HepG2 (cell line): ENCODE measurements around the gene NDUFA13. TPM values are rescaled to one million over a fixed set of nuclear protein-coding genes. Genes with fewer than 3 reads are reported as not detected.
A peak's percentile ranks its signal among the peaks of the same experiment; 100 is the strongest.

Source experiments
- AGO2 ChIP-seq: fragments of 200-400 bp; formaldehyde crosslinking; optimal IDR thresholded peaks from 2 replicates; pipeline ENCODE3; 2017; ENCODE audit warnings: mild to moderate bottlenecking, low read depth, low read length, moderate library complexity
- MAZ ChIP-seq, 2 experiments: sonication (generic) in 1 of 2; formaldehyde crosslinking in 1 of 2; IDR thresholded peaks; 2 replicates each; pipeline versions ENCODE4 v1.5.0 to v1.6.1; 2012 to 2020; ENCODE audit warnings: low read depth in 2 of 2, mild to moderate bottlenecking in 2 of 2, borderline replicate concordance in 1 of 2, improper control_type of control experiment in 1 of 2, low read length in 1 of 2, missing genetic modification reagents in 1 of 2, moderate library complexity in 1 of 2
- NFYB ChIP-seq: sonication (generic); formaldehyde crosslinking; IDR thresholded peaks from 2 replicates; pipeline ENCODE4 v1.4.0; 2020; ENCODE audit warnings: missing genetic modification reagents
- SALL2 ChIP-seq: sonication (generic); formaldehyde crosslinking; IDR thresholded peaks from 2 replicates; pipeline ENCODE4 v1.8.1; 2023; ENCODE audit warnings: mild to moderate bottlenecking, missing genetic modification reagents, inconsistent platforms
- SNAI1 ChIP-seq: sonication (generic); formaldehyde crosslinking; IDR thresholded peaks from 2 replicates; pipeline ENCODE4 v1.5.0; 2020; ENCODE audit warnings: mild to moderate bottlenecking, missing genetic modification reagents, borderline replicate concordance
- ZMYM4 ChIP-seq: sonication (generic); formaldehyde crosslinking; IDR thresholded peaks from 2 replicates; pipeline ENCODE4 v1.8.1; 2023; ENCODE audit warnings: mild to moderate bottlenecking, missing genetic modification reagents
- ZNF251 ChIP-seq: sonication (generic); formaldehyde crosslinking; IDR thresholded peaks from 2 replicates; pipeline ENCODE4 v1.9.0; 2021; ENCODE audit warnings: mild to moderate bottlenecking, missing genetic modification reagents
- ZNF256 ChIP-seq: sonication (generic); formaldehyde crosslinking; conservative IDR thresholded peaks from 2 replicates; pipeline ENCODE4 v1.4.0; 2020; ENCODE audit warnings: missing genetic modification reagents
- ZNF556 ChIP-seq: sonication (generic); formaldehyde crosslinking; IDR thresholded peaks from 2 replicates; pipeline ENCODE4 v1.4.0; 2020; ENCODE audit warnings: mild to moderate bottlenecking, missing genetic modification reagents, borderline replicate concordance
- ZNF563 ChIP-seq: sonication (generic); formaldehyde crosslinking; IDR thresholded peaks from 2 replicates; pipeline ENCODE4 v1.8.0; 2022; ENCODE audit warnings: mild to moderate bottlenecking, moderate library complexity, missing genetic modification reagents
- polyA plus RNA-seq, 8 experiments: library from polyadenylated mRNA; depleted of rRNA in 3 of 8; stranded (reverse) in 7 of 8; unstranded in 1 of 8; fragments of >200 nt; fragmentation: Illumina TruSeq in 4 of 8; extraction: Trizol in 4 of 8; gene quantifications; 2 replicates each; pipeline versions ENCODE4 v1.2.1 to v1.2.3, GENCODE V29; 2011 to 2016; ENCODE audit warnings: low read depth in 4 of 8, missing spikeins in 1 of 8, mixed read lengths in 1 of 8; ENCODE audit not compliant: insufficient read depth in 1 of 8
- total RNA-seq, 5 experiments: library from RNA; depleted of rRNA; stranded (reverse); fragments of >200 nt; fragmentation: Illumina TruSeq; extraction: Trizol; gene quantifications; 2 replicates each; pipeline ENCODE4 v1.2.3, GENCODE V29; 2016; ENCODE audit warnings: low read depth in 1 of 5
- TF ChIP-seq, protein P1 (sequence below): sonication (generic); formaldehyde crosslinking; IDR thresholded peaks from 2 replicates; pipeline ENCODE4 v1.5.1; 2020; ENCODE audit warnings: mild to moderate bottlenecking, missing genetic modification reagents, borderline replicate concordance
- TF ChIP-seq, protein P2 (sequence below): sonication (generic); formaldehyde crosslinking; IDR thresholded peaks from 2 replicates; pipeline ENCODE4 v1.5.0; 2020; ENCODE audit warnings: mild to moderate bottlenecking, missing genetic modification reagents
- TF ChIP-seq, protein P3 (sequence below): sonication (generic); formaldehyde crosslinking; IDR thresholded peaks from 2 replicates; pipeline ENCODE4 v1.8.1; 2023; ENCODE audit warnings: mild to moderate bottlenecking, moderate library complexity, missing genetic modification reagents
- TF ChIP-seq, protein P4 (sequence below): sonication (generic); formaldehyde crosslinking; IDR thresholded peaks from 2 replicates; pipeline ENCODE4 v1.4.0; 2020; ENCODE audit warnings: missing genetic modification reagents

Gene NDUFA13
- total and polyA plus RNA-seq, 2 of the 13 experiments (the other 11 are each of a cell fraction or from before 2014, with no cell fraction given): 337 to 366 TPM

DNA sequence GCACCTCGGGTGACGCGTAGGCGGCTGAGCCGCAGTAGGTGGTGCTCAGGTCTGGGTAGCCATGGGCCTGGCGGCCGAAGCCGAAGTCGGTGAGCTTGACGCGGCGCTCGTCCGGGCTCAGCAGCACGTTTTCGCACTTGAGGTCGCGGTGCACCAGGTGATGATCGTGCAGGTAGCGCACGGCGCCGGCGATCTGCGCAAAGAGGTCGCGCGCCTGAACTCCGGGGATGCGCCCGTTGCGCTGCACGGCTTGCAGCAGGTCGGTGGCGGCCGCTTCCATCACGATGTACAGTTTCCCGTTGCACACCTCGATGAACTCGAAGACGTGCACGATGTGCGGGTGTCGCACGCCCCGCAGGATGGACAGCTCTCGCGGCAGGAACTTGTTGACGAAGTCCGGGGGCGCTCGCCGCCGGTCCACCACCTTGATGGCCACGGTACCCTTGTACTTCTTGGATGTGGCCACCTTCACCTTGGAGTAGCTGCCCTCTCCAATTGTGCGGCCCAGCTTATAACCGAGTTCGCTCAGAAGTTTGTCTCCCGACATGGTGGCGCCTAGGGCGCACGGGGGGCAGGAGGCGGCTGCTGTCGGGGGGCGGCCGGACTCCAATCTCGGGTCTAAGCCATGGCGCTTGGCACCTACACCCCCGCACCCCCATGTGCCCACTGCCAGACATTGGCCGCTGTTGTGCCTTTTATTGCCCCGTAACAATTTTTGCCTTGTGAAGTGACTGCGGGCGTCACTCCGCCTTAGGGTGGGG is 964 bp upstream of the NDUFA13 start, which contains the start of gene TSSK6 (continued):
- TF ChIP-seq, protein P1, sequence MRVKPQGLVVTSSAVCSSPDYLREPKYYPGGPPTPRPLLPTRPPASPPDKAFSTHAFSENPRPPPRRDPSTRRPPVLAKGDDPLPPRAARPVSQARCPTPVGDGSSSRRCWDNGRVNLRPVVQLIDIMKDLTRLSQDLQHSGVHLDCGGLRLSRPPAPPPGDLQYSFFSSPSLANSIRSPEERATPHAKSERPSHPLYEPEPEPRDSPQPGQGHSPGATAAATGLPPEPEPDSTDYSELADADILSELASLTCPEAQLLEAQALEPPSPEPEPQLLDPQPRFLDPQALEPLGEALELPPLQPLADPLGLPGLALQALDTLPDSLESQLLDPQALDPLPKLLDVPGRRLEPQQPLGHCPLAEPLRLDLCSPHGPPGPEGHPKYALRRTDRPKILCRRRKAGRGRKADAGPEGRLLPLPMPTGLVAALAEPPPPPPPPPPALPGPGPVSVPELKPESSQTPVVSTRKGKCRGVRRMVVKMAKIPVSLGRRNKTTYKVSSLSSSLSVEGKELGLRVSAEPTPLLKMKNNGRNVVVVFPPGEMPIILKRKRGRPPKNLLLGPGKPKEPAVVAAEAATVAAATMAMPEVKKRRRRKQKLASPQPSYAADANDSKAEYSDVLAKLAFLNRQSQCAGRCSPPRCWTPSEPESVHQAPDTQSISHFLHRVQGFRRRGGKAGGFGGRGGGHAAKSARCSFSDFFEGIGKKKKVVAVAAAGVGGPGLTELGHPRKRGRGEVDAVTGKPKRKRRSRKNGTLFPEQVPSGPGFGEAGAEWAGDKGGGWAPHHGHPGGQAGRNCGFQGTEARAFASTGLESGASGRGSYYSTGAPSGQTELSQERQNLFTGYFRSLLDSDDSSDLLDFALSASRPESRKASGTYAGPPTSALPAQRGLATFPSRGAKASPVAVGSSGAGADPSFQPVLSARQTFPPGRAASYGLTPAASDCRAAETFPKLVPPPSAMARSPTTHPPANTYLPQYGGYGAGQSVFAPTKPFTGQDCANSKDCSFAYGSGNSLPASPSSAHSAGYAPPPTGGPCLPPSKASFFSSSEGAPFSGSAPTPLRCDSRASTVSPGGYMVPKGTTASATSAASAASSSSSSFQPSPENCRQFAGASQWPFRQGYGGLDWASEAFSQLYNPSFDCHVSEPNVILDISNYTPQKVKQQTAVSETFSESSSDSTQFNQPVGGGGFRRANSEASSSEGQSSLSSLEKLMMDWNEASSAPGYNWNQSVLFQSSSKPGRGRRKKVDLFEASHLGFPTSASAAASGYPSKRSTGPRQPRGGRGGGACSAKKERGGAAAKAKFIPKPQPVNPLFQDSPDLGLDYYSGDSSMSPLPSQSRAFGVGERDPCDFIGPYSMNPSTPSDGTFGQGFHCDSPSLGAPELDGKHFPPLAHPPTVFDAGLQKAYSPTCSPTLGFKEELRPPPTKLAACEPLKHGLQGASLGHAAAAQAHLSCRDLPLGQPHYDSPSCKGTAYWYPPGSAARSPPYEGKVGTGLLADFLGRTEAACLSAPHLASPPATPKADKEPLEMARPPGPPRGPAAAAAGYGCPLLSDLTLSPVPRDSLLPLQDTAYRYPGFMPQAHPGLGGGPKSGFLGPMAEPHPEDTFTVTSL (CRISPR knock-in tag): 0 out of 2 replicates have a peak, but pooled peaks have one; percentile 31
- TF ChIP-seq NFYB (CRISPR knock-in tag) (no peak), ZNF256 (CRISPR knock-in tag) (no peak), MAZ (IDR thresholded peaks at IDR 0.05; ENCODE audit: borderline replicate concordance, low read depth, low read length) (no peak), MAZ (CRISPR knock-in tag; IDR thresholded peaks at IDR 0.05; ENCODE audit: low read depth) (no peak), SNAI1 (CRISPR knock-in tag) (no peak), SALL2 (CRISPR knock-in tag) (no peak), ZNF563 (CRISPR knock-in tag) (no peak), ZNF251 (no peak), ZMYM4 (no peak), ZNF556 (CRISPR knock-in tag) (no peak), AGO2 (peak; percentile 59)
- TF ChIP-seq, protein P2, sequence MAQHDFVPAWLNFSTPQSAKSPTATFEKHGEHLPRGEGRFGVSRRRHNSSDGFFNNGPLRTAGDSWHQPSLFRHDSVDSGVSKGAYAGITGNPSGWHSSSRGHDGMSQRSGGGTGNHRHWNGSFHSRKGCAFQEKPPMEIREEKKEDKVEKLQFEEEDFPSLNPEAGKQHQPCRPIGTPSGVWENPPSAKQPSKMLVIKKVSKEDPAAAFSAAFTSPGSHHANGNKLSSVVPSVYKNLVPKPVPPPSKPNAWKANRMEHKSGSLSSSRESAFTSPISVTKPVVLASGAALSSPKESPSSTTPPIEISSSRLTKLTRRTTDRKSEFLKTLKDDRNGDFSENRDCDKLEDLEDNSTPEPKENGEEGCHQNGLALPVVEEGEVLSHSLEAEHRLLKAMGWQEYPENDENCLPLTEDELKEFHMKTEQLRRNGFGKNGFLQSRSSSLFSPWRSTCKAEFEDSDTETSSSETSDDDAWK: no peak
- TF ChIP-seq, protein P3, sequence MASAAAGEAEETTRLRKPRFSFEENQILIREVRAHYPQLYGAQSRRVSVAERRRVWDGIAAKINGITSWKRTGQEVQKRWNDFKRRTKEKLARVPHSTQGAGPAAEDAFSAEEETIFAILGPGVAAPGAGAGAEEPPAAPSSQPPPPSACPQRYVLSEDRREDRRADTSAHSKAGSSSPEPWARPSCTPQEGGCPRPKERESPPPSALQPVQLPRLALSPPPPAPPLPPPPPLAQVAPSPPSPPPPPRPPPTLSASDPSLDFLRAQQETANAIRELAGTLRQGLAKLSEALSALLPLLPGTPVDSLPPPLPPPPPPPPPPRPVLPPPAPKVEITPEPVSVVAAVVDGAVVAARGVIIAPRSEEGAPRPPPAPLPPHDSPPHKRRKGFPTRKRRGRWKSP (CRISPR knock-in tag): no peak
- TF ChIP-seq, protein P4, sequence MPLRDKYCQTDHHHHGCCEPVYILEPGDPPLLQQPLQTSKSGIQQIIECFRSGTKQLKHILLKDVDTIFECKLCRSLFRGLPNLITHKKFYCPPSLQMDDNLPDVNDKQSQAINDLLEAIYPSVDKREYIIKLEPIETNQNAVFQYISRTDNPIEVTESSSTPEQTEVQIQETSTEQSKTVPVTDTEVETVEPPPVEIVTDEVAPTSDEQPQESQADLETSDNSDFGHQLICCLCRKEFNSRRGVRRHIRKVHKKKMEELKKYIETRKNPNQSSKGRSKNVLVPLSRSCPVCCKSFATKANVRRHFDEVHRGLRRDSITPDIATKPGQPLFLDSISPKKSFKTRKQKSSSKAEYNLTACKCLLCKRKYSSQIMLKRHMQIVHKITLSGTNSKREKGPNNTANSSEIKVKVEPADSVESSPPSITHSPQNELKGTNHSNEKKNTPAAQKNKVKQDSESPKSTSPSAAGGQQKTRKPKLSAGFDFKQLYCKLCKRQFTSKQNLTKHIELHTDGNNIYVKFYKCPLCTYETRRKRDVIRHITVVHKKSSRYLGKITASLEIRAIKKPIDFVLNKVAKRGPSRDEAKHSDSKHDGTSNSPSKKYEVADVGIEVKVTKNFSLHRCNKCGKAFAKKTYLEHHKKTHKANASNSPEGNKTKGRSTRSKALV (CRISPR knock-in tag): no peak
